ENCODE results near the gene GAST. TPM values are rescaled to one million over a fixed set of nuclear protein-coding genes. Genes with fewer than 3 reads are reported as not detected.

The GAST gene
- total and polyA plus RNA-seq, 10 of the 15 experiments (the other 5 are each of a cell fraction or from before 2014, with no cell fraction given): not detected

GRCh38 chr17:41738077-41738800, 26.1 kb downstream of the GAST start (continued):
- TF ChIP-seq POU2F2 (IDR thresholded peaks at IDR 0.05; ENCODE audit: borderline replicate concordance, low read depth, low read length) (0 out of 3 replicates have a peak, but pooled peaks have one; percentile 30), YBX1 (IDR thresholded peaks at IDR 0.05) (no peak)

GRCh38 chr17:41738801-41739112, 26.6 kb downstream of the GAST start:
- Histone ChIP-seq H3K27me3 (replicated peaks in 1 of 2; ENCODE audit: control insufficient read depth in 2 of 2, insufficient read depth in 2 of 2, low read length in 1 of 2) (peaks cover 8% of the 10 kb centered on the region in 2 experiments; a peak in 3 of 4 replicates), H3K4me2 (ENCODE audit: control insufficient read depth, insufficient read depth) (no peak overlapping the region), H3K4me3 (no peak overlapping the region), H3K36me3 (ENCODE audit: control insufficient read depth in 2 of 2, insufficient read depth in 2 of 2, low read length in 1 of 2) (no peaks in the 10 kb centered on the region), H3K4me1 (ENCODE audit: control insufficient read depth, insufficient read depth, low read length) (peaks cover 3% of the 10 kb centered on the region; the same call in 1 of the 2 replicates), H3K27ac (ENCODE audit: control insufficient read depth, insufficient read depth) (no peak overlapping the region), H3K79me2 (ENCODE audit: control insufficient read depth, insufficient read depth, low read length) (no peaks in the 10 kb centered on the region), H4K20me1 (ENCODE audit: control insufficient read depth, insufficient read depth) (no peaks in the 10 kb centered on the region), H3K9ac (ENCODE audit: control insufficient read depth, insufficient read depth, low read length) (no peak overlapping the region), H3K9me3 (replicated peaks; ENCODE audit: control insufficient read depth, insufficient read depth, low read length) (no peaks in the 10 kb centered on the region), H2AFZ (ENCODE audit: control insufficient read depth, low read depth, low read length) (peak overlapping the region; percentile 99; the same call in 1 of the 2 replicates)
- no peak for FAIRE-seq
- in situ Hi-C loops (cut with MboI) (no loop called here), intact Hi-C loops (cut with micrococcal nuclease; ENCODE audit: unreplicated experiment) (loop anchor here (1.0 kb wide), 3 partner anchors 63 to 221 kb away; no protein-coding TSS in a partner anchor)
- ChIA-PET POLR2A (no interaction called here), SMC1A (ENCODE audit: uncharacterized antibody, unreplicated experiment) (no interaction called here), RAD21 (ENCODE audit: unreplicated experiment) (no interaction called here), CTCF (interaction anchor here (0.6 to 2.9 kb wide), 3 partner anchors 8 to 62 kb away, joined by 3 to 17 read pairs (median 3); no protein-coding TSS in a partner anchor)
- DNase-seq (ENCODE audit: low read depth, low spot score): no peak
- 81% methylated on average over 5 of the region's 5 CpGs for WGBS (ENCODE audit: insufficient coverage, insufficient replicate concordance, low lambda C conversion rate, missing lambda C conversion rate)
- no TSS peak for BruUV-seq (replicated peaks)
- TF ChIP-seq SUPT20H (IDR thresholded peaks at IDR 0.05; ENCODE audit: borderline replicate concordance, control insufficient read depth, low read depth, low read length): no peak
- no peak for TF ChIP-seq TCF7 (IDR thresholded peaks at IDR 0.05; ENCODE audit: borderline replicate concordance)
- no peak for TF ChIP-seq EED (IDR thresholded peaks at IDR 0.05; ENCODE audit: low read depth)
- no peak for TF ChIP-seq BMI1 (IDR thresholded peaks at IDR 0.05; ENCODE audit: borderline replicate concordance)
- no peak for TF ChIP-seq KLF5 (IDR thresholded peaks at IDR 0.05; ENCODE audit: partially characterized antibody)
- ATAC-seq: no peak

Data from GM12878 (cell line).